ENCODE results near the gene CCDC97.
A peak's percentile ranks its signal among the peaks of the same experiment; 100 is the strongest.

The CCDC97 gene

GRCh38 chr19:41318696-41319499, 8.9 kb downstream of the CCDC97 start:
- no peak overlapping the region for H3K27ac ChIP-seq
- no peak for DNase-seq (ENCODE audit: low read depth, low spot score)

- DNase-seq (ENCODE audit: low read depth, low spot score) = no peak
- no peak overlapping the region for H3K27ac ChIP-seq
Measured at GRCh38 chr19:41319500-41320184, 9.7 kb downstream of the CCDC97 start.

GRCh38 chr19:41320185-41320518, 10.2 kb downstream of the CCDC97 start:
- no peak overlapping the region for H3K27ac ChIP-seq
- no peak for DNase-seq (ENCODE audit: low read depth, low spot score)

- DNase-seq (ENCODE audit: low read depth, low spot score) = no peak
- H3K27ac ChIP-seq = no peak overlapping the region
Measured at GRCh38 chr19:41320568-41320967, 10.6 kb downstream of the CCDC97 start.

- no peak for DNase-seq (ENCODE audit: low read depth, low spot score)
- H3K27ac ChIP-seq = no peak overlapping the region
Measured at GRCh38 chr19:41321204-41321599, 11.2 kb downstream of the CCDC97 start.

GRCh38 chr19:41321600-41322270, 11.8 kb downstream of the CCDC97 start:
- DNase-seq (ENCODE audit: low read depth, low spot score) = no peak
- no peak overlapping the region for H3K27ac ChIP-seq

- DNase-seq (ENCODE audit: low read depth, low spot score) = no peak
- H3K27ac ChIP-seq = no peak overlapping the region
Measured at GRCh38 chr19:41322451-41322850, 12.5 kb downstream of the CCDC97 start.

- DNase-seq (ENCODE audit: low read depth, low spot score) = no peak
- peak overlapping the region; percentile 76 for H3K27ac ChIP-seq
Measured at GRCh38 chr19:41323023-41323422, 13.1 kb downstream of the CCDC97 start.

- peak overlapping the region; percentile 76 for H3K27ac ChIP-seq
- no peak for DNase-seq (ENCODE audit: low read depth, low spot score)
Measured at GRCh38 chr19:41323430-41324125, 13.6 kb downstream of the CCDC97 start.

GRCh38 chr19:41324231-41324702, 14.3 kb downstream of the CCDC97 start:
- H3K27ac ChIP-seq = peak overlapping the region; percentile 76
- DNase-seq (ENCODE audit: low read depth, low spot score) = no peak

GRCh38 chr19:41324921-41325639, 15.1 kb downstream of the CCDC97 start:
- peak overlapping the region; percentile 76 for H3K27ac ChIP-seq
- no peak for DNase-seq (ENCODE audit: low read depth, low spot score)

- no peak for DNase-seq (ENCODE audit: low read depth, low spot score)
Measured at GRCh38 chr19:41325640-41325946, 15.6 kb downstream of the CCDC97 start.

GRCh38 chr19:41325947-41326706, 16.2 kb downstream of the CCDC97 start:
- no peak for DNase-seq (ENCODE audit: low read depth, low spot score)
- H3K27ac ChIP-seq = peak overlapping the region; percentile 76

More at GRCh38 chr19:41325640-41325946, 15.6 kb downstream of the CCDC97 start:
- peak overlapping the region; percentile 76 for H3K27ac ChIP-seq

GRCh38 chr19:41327076-41327575, 17.2 kb downstream of the CCDC97 start:
- no peak for DNase-seq (ENCODE audit: low read depth, low spot score)
- H3K27ac ChIP-seq = peak overlapping the region; percentile 76

- peak; percentile 60 for DNase-seq (ENCODE audit: low read depth, low spot score)
- H3K27ac ChIP-seq = peak overlapping the region; percentile 76
Measured at GRCh38 chr19:41327576-41328156, 17.7 kb downstream of the CCDC97 start.

- DNase-seq (ENCODE audit: low read depth, low spot score) = no peak
Measured at GRCh38 chr19:41328157-41328841, 18.3 kb downstream of the CCDC97 start.

GRCh38 chr19:41328842-41329225, 18.9 kb downstream of the CCDC97 start:
- peak overlapping the region; percentile 76 for H3K27ac ChIP-seq
- no peak for DNase-seq (ENCODE audit: low read depth, low spot score)

More at GRCh38 chr19:41328157-41328841, 18.3 kb downstream of the CCDC97 start:
- H3K27ac ChIP-seq = peak overlapping the region; percentile 76

- no peak for DNase-seq (ENCODE audit: low read depth, low spot score)
Measured at GRCh38 chr19:41330481-41330880, 20.5 kb downstream of the CCDC97 start.

More at GRCh38 chr19:41330481-41330880, 20.5 kb downstream of the CCDC97 start:
- H3K27ac ChIP-seq = no peak overlapping the region

All from epithelial cell of prostate (primary cell).